Esophagus mucosa (tissue), 1 donor: Measurements from ENCODE around the gene TRPM2. TPM values are rescaled to one million over a fixed set of nuclear protein-coding genes. Genes with fewer than 3 reads are reported as not detected.
A peak's percentile ranks its signal among the peaks of the same experiment; 100 is the strongest.
"Not testable (repeated sequence)": the region's sequence is repeated elsewhere in the genome, so short reads cannot be mapped to it uniquely, and the experiment has no call there.

Experiments
- ATAC-seq: fragments of 200-7000 bp; cut with Tn5 transposase; one replicate; pipeline ENCODE4 v1.9.1; 2020
- total RNA-seq: library from RNA; stranded (reverse); gene quantifications from one replicate; pipeline ENCODE4 v1.2.4, GENCODE V29; 2023
- donor health status: DM: yes; HTN: yes; CAD: no.

TRPM2 gene
- total RNA-seq, 1 donor from 2014 or later: 1.2 TPM

- no peak for ATAC-seq
Measured at GRCh38 chr21:44464351-44464750, 110.9 kb downstream of the TRPM2 start.

GRCh38 chr21:44466351-44466954 is 113.0 kb downstream of the TRPM2 start:
- ATAC-seq: no peak

- no peak for ATAC-seq
Measured at GRCh38 chr21:44466996-44467858, 113.8 kb downstream of the TRPM2 start.

GRCh38 chr21:44467859-44468195 is 114.4 kb downstream of the TRPM2 start:
- no peak for ATAC-seq

- no peak for ATAC-seq
Measured at GRCh38 chr21:44471341-44471740, 117.9 kb downstream of the TRPM2 start.

- no peak for ATAC-seq
Measured at GRCh38 chr21:44471996-44472395, 118.6 kb downstream of the TRPM2 start.

GRCh38 chr21:44473915-44474555 is 120.6 kb downstream of the TRPM2 start:
- no peak for ATAC-seq

- ATAC-seq: no peak
Measured at GRCh38 chr21:44475266-44475845, 121.9 kb downstream of the TRPM2 start.

GRCh38 chr21:44477131-44477530 is 123.7 kb downstream of the TRPM2 start:
- no peak for ATAC-seq

- no peak for ATAC-seq
Measured at GRCh38 chr21:44477712-44478111, 124.3 kb downstream of the TRPM2 start.

GRCh38 chr21:44478124-44478800 is 124.8 kb downstream of the TRPM2 start:
- no peak for ATAC-seq

GRCh38 chr21:44478801-44479167 is 125.4 kb downstream of the TRPM2 start:
- ATAC-seq: no peak

- not testable (repeated sequence) for ATAC-seq
Measured at GRCh38 chr21:44479556-44480199, 126.3 kb downstream of the TRPM2 start.

- ATAC-seq: peak; percentile 22
Measured at GRCh38 chr21:44480200-44481053, 127.0 kb downstream of the TRPM2 start.

GRCh38 chr21:44482581-44483287 is 129.3 kb downstream of the TRPM2 start:
- ATAC-seq: no peak

- ATAC-seq: no peak
Measured at GRCh38 chr21:44483288-44484237, 130.1 kb downstream of the TRPM2 start.

- ATAC-seq: no peak
Measured at GRCh38 chr21:44484498-44485253, 131.3 kb downstream of the TRPM2 start.

GRCh38 chr21:44485254-44485793 is 131.9 kb downstream of the TRPM2 start:
- ATAC-seq: no peak
